Epithelial cell of proximal tubule (primary cell): ENCODE data around the gene KBTBD13. TPM values are rescaled to one million over a fixed set of nuclear protein-coding genes. Genes with fewer than 3 reads are reported as not detected.
"Not testable (repeated sequence)": the region's sequence is repeated elsewhere in the genome, so short reads cannot be mapped to it uniquely, and the experiment has no call there.

ENCODE experiments used
- DNase-seq: peaks from one replicate; pipeline ENCODE4 v3.0.0-alpha.2; 2011; ENCODE audit warnings: low read depth
- H3K4me3 ChIP-seq: 2 replicates; pipeline ENCODE4 v1.5.1; 2011; ENCODE audit warnings: low read depth, mild to moderate bottlenecking, low read length
- CTCF ChIP-seq: conservative IDR thresholded peaks from 2 replicates; pipeline ENCODE4 v1.5.1; 2012; ENCODE audit warnings: low read depth, mild to moderate bottlenecking, low read length
- total RNA-seq: library from RNA; depleted of rRNA; stranded (reverse); fragments of >200 nt; gene quantifications from 2 replicates; pipeline ENCODE4 v1.2.3, GENCODE V29; 2015

KBTBD13 gene
- total RNA-seq, 1 donor from 2014 or later: not detected

GRCh38 chr15:65069179-65069578, 7.4 kb upstream of the KBTBD13 start:
- DNase-seq: no peak
- H3K4me3 ChIP-seq: no peak overlapping the region
- no peak for TF ChIP-seq CTCF

GRCh38 chr15:65069779-65070546, 6.6 kb upstream of the KBTBD13 start:
- H3K4me3 ChIP-seq: no peak overlapping the region
- TF ChIP-seq CTCF: no peak
- no peak for DNase-seq

- DNase-seq: no peak
- no peak for TF ChIP-seq CTCF
- H3K4me3 ChIP-seq: no peak overlapping the region
Measured at GRCh38 chr15:65071381-65071811, 5.2 kb upstream of the KBTBD13 start.

GRCh38 chr15:65072027-65072426, 4.5 kb upstream of the KBTBD13 start:
- TF ChIP-seq CTCF: no peak
- DNase-seq: no peak
- H3K4me3 ChIP-seq: no peak overlapping the region

GRCh38 chr15:65072617-65073016, 3.9 kb upstream of the KBTBD13 start:
- TF ChIP-seq CTCF: no peak
- no peak for DNase-seq
- no peak overlapping the region for H3K4me3 ChIP-seq

- not testable (repeated sequence) for H3K4me3 ChIP-seq, DNase-seq
Measured at GRCh38 chr15:65074946-65075345, 1.6 kb upstream of the KBTBD13 start.

- not testable (repeated sequence) for H3K4me3 ChIP-seq, DNase-seq
Measured at GRCh38 chr15:65075607-65076395, 745 bp upstream of the KBTBD13 start.
